Motor neuron (in vitro differentiated cells): ENCODE data around the gene DBF4. TPM values are rescaled to one million over a fixed set of nuclear protein-coding genes. Genes with fewer than 3 reads are reported as not detected.
A peak's percentile ranks its signal among the peaks of the same experiment; 100 is the strongest.
"Not testable (repeated sequence)": the region's sequence is repeated elsewhere in the genome, so short reads cannot be mapped to it uniquely, and the experiment has no call there.

ENCODE experiments used
- ATAC-seq, 8 experiments: fragments of 200-7000 bp; cut with Tn5 transposase; replicated peaks in 6 of 8; 2 replicates each; pipeline ENCODE4 v1.8.0; 2021; ENCODE audit warnings: mild to moderate bottlenecking in 8 of 8, moderate library complexity in 8 of 8
- H3K27ac ChIP-seq, 2 donors: fragments of 250-450 bp; sonication (Bioruptor Pico); 2 replicates each; pipeline ENCODE4 v1.9.0; 2021; ENCODE audit warnings: antibody characterized with exemption in 2 of 2, mild to moderate bottlenecking in 2 of 2, moderate library complexity in 1 of 2
- H3K4me1 ChIP-seq, 2 donors: fragments of 250-450 bp; sonication (Bioruptor Pico); replicated peaks in 1 of 2; 2 replicates each; pipeline ENCODE4 v1.6.1; 2021; ENCODE audit warnings: antibody characterized with exemption in 2 of 2, mild to moderate bottlenecking in 2 of 2, moderate library complexity in 1 of 2
- H3K4me3 ChIP-seq, 5 donors: fragments of 250-450 bp; sonication (Bioruptor Pico); 2 replicates each; pipeline ENCODE4 v1.9.0; 2021; ENCODE audit warnings: antibody characterized with exemption in 5 of 5, mild to moderate bottlenecking in 5 of 5, moderate library complexity in 4 of 5
- WGBS, 10 experiments: fragments of 450-650 bp; shearing (Covaris generic); methylation state at CpG; one replicate each; pipeline ENCODE4 v1.0.0; 2022; 5-methylcytosine and 5-hydroxymethylcytosine counted together
- in situ Hi-C, 9 experiments: fragments of 400-800 bp; cut with MboI; loops; one replicate each; pipeline ENCODE4 v1.15.0; 2021; ENCODE audit warnings: low sequenced_read_pairs in 9 of 9, low pct_unique_long_range_greater_than_20kb in 2 of 9; ENCODE audit not compliant: unreplicated experiment in 9 of 9
- total RNA-seq, 8 experiments: library from RNA; unstranded; fragments of 300-600 nt; gene quantifications; 2 replicates each; pipeline versions ENCODE4 v1.2.3 to v1.2.4, GENCODE V29; 2022

DBF4 gene, protein sequence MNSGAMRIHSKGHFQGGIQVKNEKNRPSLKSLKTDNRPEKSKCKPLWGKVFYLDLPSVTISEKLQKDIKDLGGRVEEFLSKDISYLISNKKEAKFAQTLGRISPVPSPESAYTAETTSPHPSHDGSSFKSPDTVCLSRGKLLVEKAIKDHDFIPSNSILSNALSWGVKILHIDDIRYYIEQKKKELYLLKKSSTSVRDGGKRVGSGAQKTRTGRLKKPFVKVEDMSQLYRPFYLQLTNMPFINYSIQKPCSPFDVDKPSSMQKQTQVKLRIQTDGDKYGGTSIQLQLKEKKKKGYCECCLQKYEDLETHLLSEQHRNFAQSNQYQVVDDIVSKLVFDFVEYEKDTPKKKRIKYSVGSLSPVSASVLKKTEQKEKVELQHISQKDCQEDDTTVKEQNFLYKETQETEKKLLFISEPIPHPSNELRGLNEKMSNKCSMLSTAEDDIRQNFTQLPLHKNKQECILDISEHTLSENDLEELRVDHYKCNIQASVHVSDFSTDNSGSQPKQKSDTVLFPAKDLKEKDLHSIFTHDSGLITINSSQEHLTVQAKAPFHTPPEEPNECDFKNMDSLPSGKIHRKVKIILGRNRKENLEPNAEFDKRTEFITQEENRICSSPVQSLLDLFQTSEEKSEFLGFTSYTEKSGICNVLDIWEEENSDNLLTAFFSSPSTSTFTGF
- total RNA-seq: 10 to 100 TPM in 5 of 8 experiments, 1 to 10 TPM in 3; 6.4 to 38.1 (median 12.1) TPM

GRCh38 chr7:87876040-87876868, at the start of gene DBF4, which contains the start of gene SLC25A40:
TSS of gene DBF4 (plus strand) at chr7:87876493. CDS start at chr7:87876733, 240 bp downstream.
TSS of gene SLC25A40 (minus strand) at chr7:87876360. CDS start at chr7:87858727, 17,633 bp downstream.
- peak within 1 kb of the TSS; percentile 68 to 82 (median 75) for H3K4me3 ChIP-seq
- H3K4me1 ChIP-seq: peaks cover 4 to 26% of the 10 kb centered on the region in 2 donors
- ATAC-seq: peak; percentile 86 to 95 (median 92)
- H3K27ac ChIP-seq: peak within 1 kb of the TSS; percentile 78 to 79
- in situ Hi-C loops: loop anchor here in 3 of 9 experiments (25.0 kb wide), 1 partner anchor 364 kb away; no protein-coding TSS in a partner anchor
- 0 to 7% (median 0%) methylated on average over 1 to 8 of the region's 84 CpGs; no CpG with 5 or more reads in 3 of the 10 experiments for WGBS, 10 experiments

DNA sequence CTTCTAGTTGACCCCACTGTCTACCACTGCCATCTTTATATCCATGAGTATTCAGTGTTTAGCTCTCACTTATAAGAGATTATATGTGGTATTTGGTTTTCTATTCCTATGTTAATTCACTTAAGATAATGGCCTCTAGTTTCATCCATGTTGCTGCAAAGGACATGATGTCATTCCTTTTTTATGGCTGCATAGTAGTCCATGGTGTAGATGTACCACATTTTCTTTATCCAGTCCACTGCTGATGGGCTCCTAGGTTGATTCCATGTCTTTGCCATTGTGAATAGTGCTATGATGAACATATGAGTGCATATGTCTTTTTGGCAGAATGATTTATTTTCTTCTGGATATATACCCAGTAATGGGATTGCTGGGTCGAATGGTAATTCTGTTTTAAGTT, 47.9 kb upstream of the DBF4 start:
- H3K4me1 ChIP-seq, H3K27ac ChIP-seq, ATAC-seq, in situ Hi-C loops, H3K4me3 ChIP-seq: not testable (repeated sequence)
- WGBS, 10 experiments: 67 to 100% (median 91%) methylated on average over 1 of the region's 1 CpG; no CpG with 5 or more reads in 4 of the 10 experiments

- WGBS, 10 experiments: 71 to 100% (median 100%) methylated on average over 1 of the region's 1 CpG; no CpG with 5 or more reads in 1 of the 10 experiments
- Histone ChIP-seq H3K4me3 (no peak overlapping the region), H3K4me1 (no peaks in the 10 kb centered on the region), H3K27ac (no peak overlapping the region)
- no peak for ATAC-seq
- in situ Hi-C loops: no loop called here
Observed at GRCh38 chr7:87831097-87831496, 45.2 kb upstream of the DBF4 start.

- ATAC-seq: no peak
- 92 to 100% (median 100%) methylated on average over 1 of the region's 1 CpG; no CpG with 5 or more reads in 5 of the 10 experiments for WGBS, 10 experiments
- in situ Hi-C loops: no loop called here
- H3K4me3 ChIP-seq: no peak overlapping the region
- H3K4me1 ChIP-seq: no peaks in the 10 kb centered on the region
- no peak overlapping the region for H3K27ac ChIP-seq
Observed at GRCh38 chr7:87833130-87833529, 43.2 kb upstream of the DBF4 start.

GRCh38 chr7:87837597-87837996, 38.7 kb upstream of the DBF4 start:
- H3K27ac ChIP-seq: no peak overlapping the region
- ATAC-seq: no peak
- WGBS, 10 experiments: 22 to 94% (median 71%) methylated on average over 1 of the region's 1 CpG; no CpG with 5 or more reads in 1 of the 10 experiments
- in situ Hi-C loops: no loop called here
- no peak overlapping the region for H3K4me3 ChIP-seq
- H3K4me1 ChIP-seq: no peaks in the 10 kb centered on the region

- peak in 3 of 8 experiments; percentile 62 to 97 (median 83) for ATAC-seq
- 17 to 100% (median 82%) methylated on average over 1 of the region's 1 CpG; no CpG with 5 or more reads in 4 of the 10 experiments for WGBS, 10 experiments
- Histone ChIP-seq H3K4me1 (no peaks in the 10 kb centered on the region), H3K27ac (no peak overlapping the region), H3K4me3 (no peak overlapping the region)
- in situ Hi-C loops: no loop called here
Observed at GRCh38 chr7:87850836-87851593, 25.3 kb upstream of the DBF4 start.

- in situ Hi-C loops: no loop called here
Observed at GRCh38 chr7:87852306-87852705, 24.0 kb upstream of the DBF4 start.

DNA sequence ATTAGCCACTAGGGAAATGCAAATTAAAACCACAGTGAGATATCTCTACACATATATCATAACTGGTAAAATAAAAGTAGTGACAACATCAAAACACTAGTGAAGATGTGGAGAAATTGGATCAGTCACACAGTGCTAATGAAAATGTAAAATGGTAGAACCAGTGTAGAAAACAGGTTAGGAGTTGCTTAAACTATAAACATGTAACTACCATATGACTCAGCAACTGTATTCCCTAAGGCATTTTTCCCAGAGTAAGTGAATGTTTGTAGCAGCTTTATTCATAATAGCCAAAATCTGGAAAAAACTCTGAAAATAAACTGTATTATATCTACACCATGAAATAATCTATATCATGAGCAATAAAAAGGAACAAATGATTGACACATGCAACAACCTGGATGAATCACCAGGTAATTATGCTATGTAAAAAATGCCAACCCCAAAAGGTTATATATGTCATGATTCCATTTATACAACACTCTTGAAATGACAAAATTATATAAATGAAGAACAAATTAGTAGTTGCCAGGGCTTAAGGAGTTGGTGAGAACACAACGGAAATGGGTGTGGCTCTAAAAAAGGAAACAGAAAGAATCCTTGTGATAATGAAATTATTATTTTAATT, 22.9 kb upstream of the DBF4 start:
- in situ Hi-C loops: no loop called here
- H3K4me1 ChIP-seq: no peaks in the 10 kb centered on the region
- no peak overlapping the region for H3K4me3 ChIP-seq
- 73 to 100% (median 100%) methylated on average over 1 of the region's 1 CpG; no CpG with 5 or more reads in 1 of the 10 experiments for WGBS, 10 experiments
- ATAC-seq: peak in 1 of 8 experiments; percentile 31
- no peak overlapping the region for H3K27ac ChIP-seq

More at GRCh38 chr7:87852306-87852705, 24.0 kb upstream of the DBF4 start:
- H3K4me1 ChIP-seq: no peaks in the 10 kb centered on the region
- WGBS, 10 experiments: 93 to 100% (median 98%) methylated on average over 2 to 6 of the region's 6 CpGs; no CpG with 5 or more reads in 1 of the 10 experiments
- H3K27ac ChIP-seq: no peak overlapping the region
- ATAC-seq: no peak
- H3K4me3 ChIP-seq: no peak overlapping the region

GRCh38 chr7:87858417-87859100, 17.7 kb upstream of the DBF4 start:
- Histone ChIP-seq H3K27ac (no peak overlapping the region), H3K4me1 (no peaks in the 10 kb centered on the region), H3K4me3 (no peak overlapping the region)
- in situ Hi-C loops: no loop called here
- WGBS, 10 experiments: 60 to 100% (median 91%) methylated on average over 1 to 3 of the region's 3 CpGs
- ATAC-seq: no peak

- H3K4me3 ChIP-seq: no peak overlapping the region
- ATAC-seq: no peak
- 80 to 100% (median 100%) methylated on average over 1 to 2 of the region's 2 CpGs; no CpG with 5 or more reads in 1 of the 10 experiments for WGBS, 10 experiments
Observed at GRCh38 chr7:87866089-87866488, 10.2 kb upstream of the DBF4 start.

GRCh38 chr7:87866533-87866932, 9.8 kb upstream of the DBF4 start:
- in situ Hi-C loops, H3K4me3 ChIP-seq, H3K27ac ChIP-seq, H3K4me1 ChIP-seq, ATAC-seq: not testable (repeated sequence)
- WGBS, 10 experiments: 90 to 100% (median 96%) methylated on average over 2 to 5 of the region's 6 CpGs; no CpG with 5 or more reads in 3 of the 10 experiments

More at GRCh38 chr7:87866089-87866488, 10.2 kb upstream of the DBF4 start:
- no peaks in the 10 kb centered on the region for H3K4me1 ChIP-seq
- in situ Hi-C loops: no loop called here
- no peak overlapping the region for H3K27ac ChIP-seq
